Gastroesophageal sphincter (tissue), 3 donors: ENCODE measurements around the gene EIF4A3.

Experiments used
- CTCF ChIP-seq, 4 experiments: fragments of 200-600 bp in 2 of 4; fragments of 450-650 bp in 2 of 4; sonication (generic) in 1 of 4; IDR thresholded peaks; one replicate each; pipeline ENCODE4 v1.5.1; 2017 to 2019; ENCODE audit warnings: antibody characterized with exemption in 4 of 4, mild to moderate bottlenecking in 2 of 4, moderate library complexity in 2 of 4
- POLR2A ChIP-seq, 2 donors: fragments of 450-650 bp; IDR thresholded peaks; one replicate each; pipeline ENCODE4 v1.6.1; 2017; ENCODE audit warnings: antibody characterized with exemption in 2 of 2, mild to moderate bottlenecking in 2 of 2, moderate library complexity in 1 of 2

- no peak for TF ChIP-seq CTCF (IDR thresholded peaks at IDR 0.05)
- TF ChIP-seq POLR2A (IDR thresholded peaks at IDR 0.05) = no peak
Observed at GRCh38 chr17:80189611-80190010, 42.7 kb upstream of the EIF4A3 start.
